ENCODE results near the gene TTLL12. TPM values are rescaled to one million over a fixed set of nuclear protein-coding genes. Genes with fewer than 3 reads are reported as not detected.

The TTLL12 gene
- total and polyA plus RNA-seq, 5 experiments from 2014 or later: 16.2 to 31.4 (median 26.0) TPM

DNA sequence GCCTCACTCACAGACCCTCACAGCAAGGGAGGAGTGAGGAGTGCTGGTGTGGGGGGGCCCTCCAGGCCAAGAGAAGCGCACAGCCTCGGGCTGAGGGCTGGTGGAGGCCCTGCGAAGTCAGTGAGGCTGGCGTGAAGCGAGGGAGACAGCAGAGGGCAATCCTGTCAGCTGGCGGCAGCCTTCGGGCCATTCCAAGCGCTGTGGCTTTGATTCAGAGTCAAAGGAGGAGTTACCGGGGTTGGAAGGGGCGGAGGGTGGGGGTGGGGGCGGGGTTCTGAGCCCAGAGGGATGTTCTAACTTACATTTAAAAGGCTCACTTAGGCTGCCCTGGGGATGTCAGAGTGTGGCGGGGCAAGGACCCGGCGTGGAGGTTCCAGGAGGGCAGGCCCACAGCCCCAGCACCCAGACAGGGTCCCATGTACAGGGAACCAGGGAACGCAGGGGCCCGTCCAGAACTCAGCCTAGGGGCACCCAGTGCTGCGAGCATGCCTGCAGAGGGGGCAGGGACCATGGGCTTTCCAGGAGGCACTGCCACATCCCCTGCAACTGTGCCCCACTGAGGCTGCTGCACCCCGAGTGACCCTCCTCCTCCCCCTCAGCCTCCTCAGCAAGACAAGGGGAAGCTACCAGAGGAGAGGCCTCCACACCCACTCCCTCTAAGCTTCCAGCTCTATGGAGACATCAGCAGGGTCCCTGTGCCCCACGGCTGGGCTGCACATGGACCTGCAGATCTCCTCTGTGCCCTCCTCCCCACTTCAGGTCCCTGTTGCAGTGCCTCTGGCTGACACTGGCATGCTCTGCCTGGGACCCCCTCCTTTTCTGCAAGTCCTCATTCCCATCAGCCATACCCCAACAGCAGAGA, 39.7 kb upstream of the TTLL12 start:
- Mint-ChIP-seq H3K27ac (peak overlapping the region in 4 of 10 donors; percentile 25 to 73 (median 48)), H3K4me3 (peak overlapping the region in 2 of 10 donors; percentile 14 to 21), H3K9me3 (no peaks in the 10 kb centered on the region), H3K36me3 (no peaks in the 10 kb centered on the region), H3K4me1 (peaks cover 4 to 10% (median 8%) of the 10 kb centered on the region in 4 donors), H3K27me3 (peaks cover 0 to 8% (median 4%) of the 10 kb centered on the region in 5 donors)
- DNase-seq (no peak), ATAC-seq (peak; percentile 40 to 73)
- POLR2A ChIA-PET: interaction anchor here (0.6 kb wide), 1 partner anchor 120 kb away, joined by 3 read pairs; no protein-coding TSS in a partner anchor

GRCh38 chr22:43225609-43226008, 38.7 kb upstream of the TTLL12 start:
- H3K27me3 Mint-ChIP-seq: no peaks in the 10 kb centered on the region
- peaks cover 0 to 5% (median 2%) of the 10 kb centered on the region in 4 donors for H3K4me1 Mint-ChIP-seq
- H3K4me3 Mint-ChIP-seq: no peak overlapping the region
- ATAC-seq: no peak
- DNase-seq: no peak
- POLR2A ChIA-PET: no interaction called here
- H3K36me3 Mint-ChIP-seq: no peaks in the 10 kb centered on the region
- H3K27ac Mint-ChIP-seq: peak overlapping the region in 4 of 10 donors; percentile 24 to 60 (median 40)
- H3K9me3 Mint-ChIP-seq: no peaks in the 10 kb centered on the region

GRCh38 chr22:43222987-43223386, 36.1 kb upstream of the TTLL12 start:
- DNase-seq (no peak), ATAC-seq (no peak)
- H3K4me3 Mint-ChIP-seq: no peak overlapping the region
- H3K27me3 Mint-ChIP-seq: peaks cover 0 to 6% (median 0%) of the 10 kb centered on the region in 5 donors
- no peak overlapping the region for H3K27ac Mint-ChIP-seq
- H3K36me3 Mint-ChIP-seq: no peaks in the 10 kb centered on the region
- H3K9me3 Mint-ChIP-seq: no peaks in the 10 kb centered on the region
- POLR2A ChIA-PET: no interaction called here
- peaks cover 0 to 5% (median 2%) of the 10 kb centered on the region in 4 donors for H3K4me1 Mint-ChIP-seq

DNA sequence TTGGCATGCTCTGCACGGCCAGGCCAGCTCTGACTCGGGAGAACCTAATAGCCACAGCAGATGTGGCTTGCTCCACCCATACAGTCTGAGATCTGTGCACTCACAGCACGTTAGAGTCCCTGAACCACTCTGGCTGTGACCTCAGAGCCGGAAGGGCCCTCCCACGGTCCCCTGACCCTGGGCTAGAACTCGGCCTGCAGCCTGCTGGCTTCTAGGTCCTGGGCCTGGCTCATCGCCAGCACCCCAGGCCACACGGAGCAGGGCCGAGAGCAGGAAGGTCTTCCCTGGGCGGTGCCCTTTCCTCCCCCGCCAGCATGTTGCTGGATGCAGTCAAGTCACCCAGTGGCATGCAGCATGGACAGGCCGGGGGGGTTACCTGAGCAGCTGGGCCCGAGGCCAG, 35.3 kb upstream of the TTLL12 start:
- H3K9me3 Mint-ChIP-seq: no peaks in the 10 kb centered on the region
- H3K27ac Mint-ChIP-seq: no peak overlapping the region
- ATAC-seq: no peak
- H3K4me1 Mint-ChIP-seq: peaks cover 0 to 5% (median 2%) of the 10 kb centered on the region in 4 donors
- POLR2A ChIA-PET: interaction anchor here (0.5 kb wide), 1 partner anchor 135 kb away, joined by 4 read pairs; no protein-coding TSS in a partner anchor
- H3K27me3 Mint-ChIP-seq: peaks cover 0 to 6% (median 0%) of the 10 kb centered on the region in 5 donors
- H3K4me3 Mint-ChIP-seq: no peak overlapping the region
- H3K36me3 Mint-ChIP-seq: no peaks in the 10 kb centered on the region
- DNase-seq: no peak

DNA sequence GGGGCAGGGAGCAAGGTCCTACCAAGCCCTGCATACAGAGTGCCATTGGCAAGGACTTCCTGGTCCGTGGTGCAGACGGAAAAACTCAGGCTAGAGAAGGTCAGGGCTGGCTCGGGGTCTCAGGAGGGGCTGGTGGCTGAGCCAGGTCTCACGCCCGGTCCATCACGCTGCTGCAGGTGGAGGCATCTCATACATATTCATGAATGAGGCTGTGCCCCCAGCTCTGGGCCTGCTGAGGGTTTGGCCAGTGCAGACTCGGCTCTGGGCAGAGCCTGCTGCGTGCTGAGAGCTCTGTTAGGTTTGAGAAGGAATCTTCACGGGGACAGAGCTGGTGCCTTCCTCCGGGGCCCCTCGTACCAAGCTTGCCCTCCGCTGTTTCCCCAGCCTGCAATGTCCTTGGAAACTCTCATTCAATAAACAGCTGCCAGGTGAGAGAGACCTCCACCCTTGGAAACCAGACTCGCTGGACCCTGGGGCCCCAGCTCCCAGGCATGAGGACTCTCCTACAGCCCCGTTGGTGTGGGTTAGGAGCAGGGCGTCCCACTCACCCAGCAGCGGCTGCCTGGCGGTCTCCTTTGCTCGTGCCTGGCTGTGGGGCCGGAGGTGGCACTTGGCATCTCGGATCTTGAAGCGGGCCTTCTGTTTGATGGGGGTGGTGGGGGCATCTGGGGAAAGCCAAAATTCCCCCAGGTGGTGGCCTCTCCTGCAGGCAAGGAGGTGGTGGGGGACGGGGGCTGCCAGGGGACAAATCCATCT, 33.9 kb upstream of the TTLL12 start:
- POLR2A ChIA-PET: no interaction called here
- Mint-ChIP-seq H3K4me1 (no peaks in the 10 kb centered on the region), H3K9me3 (no peaks in the 10 kb centered on the region), H3K36me3 (no peaks in the 10 kb centered on the region), H3K27ac (no peak overlapping the region), H3K27me3 (peaks cover 0 to 6% (median 0%) of the 10 kb centered on the region in 5 donors), H3K4me3 (no peak overlapping the region)
- ATAC-seq (no peak), DNase-seq (no peak)

GRCh38 chr22:43218786-43219185, 31.9 kb upstream of the TTLL12 start:
- no peak for DNase-seq
- no peak for ATAC-seq
- POLR2A ChIA-PET: no interaction called here
- H3K36me3 Mint-ChIP-seq: no peaks in the 10 kb centered on the region
- H3K27ac Mint-ChIP-seq: no peak overlapping the region
- peaks cover 0 to 2% (median 0%) of the 10 kb centered on the region in 4 donors for H3K4me1 Mint-ChIP-seq
- no peak overlapping the region for H3K4me3 Mint-ChIP-seq
- H3K27me3 Mint-ChIP-seq: peaks cover 0 to 6% (median 0%) of the 10 kb centered on the region in 5 donors
- H3K9me3 Mint-ChIP-seq: no peaks in the 10 kb centered on the region

DNA sequence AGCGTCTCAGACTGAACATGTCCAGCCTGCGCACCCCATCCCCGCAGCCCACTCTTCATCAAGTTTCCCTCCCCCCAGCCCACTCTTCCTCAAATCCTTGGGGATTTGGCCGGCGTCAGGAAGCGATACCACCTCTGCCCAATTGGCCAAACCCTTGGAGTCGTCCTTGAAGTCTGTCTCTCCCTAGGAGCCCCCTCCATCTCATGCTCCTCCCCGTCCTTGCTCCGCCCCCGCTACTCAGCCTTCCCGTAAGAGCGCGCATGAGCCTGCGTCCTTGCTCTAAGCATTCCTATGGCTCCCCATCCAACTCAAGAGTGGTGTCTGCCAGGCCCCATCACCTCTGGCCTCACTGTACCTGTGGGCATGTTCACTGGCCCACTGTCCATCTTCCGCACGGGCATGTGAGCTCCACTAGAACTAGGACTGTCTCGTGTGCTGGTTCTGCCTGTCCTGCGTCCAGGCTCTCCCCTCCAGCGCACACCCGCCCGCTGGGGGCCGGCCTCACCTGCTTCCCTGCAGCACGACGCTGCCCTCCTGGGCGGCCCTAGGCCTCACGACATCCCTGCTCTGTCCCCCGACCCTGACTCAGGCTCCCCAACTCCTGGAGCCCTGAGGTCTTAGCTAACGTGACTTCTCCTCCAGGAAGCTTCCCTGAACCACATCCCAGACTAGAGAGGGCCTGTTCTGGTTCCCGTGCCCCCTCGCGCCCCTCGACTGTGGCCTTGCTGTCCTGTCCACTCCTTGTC, 30.5 kb upstream of the TTLL12 start:
- POLR2A ChIA-PET: no interaction called here
- no peaks in the 10 kb centered on the region for H3K36me3 Mint-ChIP-seq
- peak overlapping the region in 1 of 10 donors; percentile 31 for H3K27ac Mint-ChIP-seq

DNA sequence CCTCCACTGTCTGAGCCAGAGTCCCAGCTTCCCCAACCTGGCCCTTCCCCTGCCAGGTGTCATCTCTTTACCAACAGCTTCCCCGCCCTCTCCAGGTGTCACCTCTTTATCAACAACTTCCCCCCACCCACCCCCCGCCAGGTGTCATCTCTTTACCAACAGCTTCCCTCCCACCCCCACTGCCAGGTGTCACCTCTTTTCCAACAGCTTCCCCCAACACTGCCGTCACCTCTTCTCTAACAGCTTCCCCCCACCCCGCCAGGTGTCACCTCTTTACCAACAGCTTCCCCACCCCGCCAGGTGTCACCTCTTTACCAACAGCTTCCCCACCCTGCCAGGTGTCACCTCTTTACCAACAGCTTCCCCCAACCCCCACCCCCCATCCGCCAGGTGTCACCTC, 29.8 kb upstream of the TTLL12 start:
- Mint-ChIP-seq H3K27me3 (peaks cover 0 to 6% (median 0%) of the 10 kb centered on the region in 5 donors), H3K9me3 (no peaks in the 10 kb centered on the region)
- POLR2A ChIA-PET: no interaction called here

More for the DNA sequence above, 30.5 kb upstream of the TTLL12 start:
- peaks cover 0 to 2% (median 0%) of the 10 kb centered on the region in 4 donors for H3K4me1 Mint-ChIP-seq
- H3K9me3 Mint-ChIP-seq: no peaks in the 10 kb centered on the region
- ATAC-seq (no peak), DNase-seq (no peak)
- H3K27me3 Mint-ChIP-seq: peaks cover 0 to 6% (median 0%) of the 10 kb centered on the region in 5 donors
- H3K4me3 Mint-ChIP-seq: no peak overlapping the region

DNA sequence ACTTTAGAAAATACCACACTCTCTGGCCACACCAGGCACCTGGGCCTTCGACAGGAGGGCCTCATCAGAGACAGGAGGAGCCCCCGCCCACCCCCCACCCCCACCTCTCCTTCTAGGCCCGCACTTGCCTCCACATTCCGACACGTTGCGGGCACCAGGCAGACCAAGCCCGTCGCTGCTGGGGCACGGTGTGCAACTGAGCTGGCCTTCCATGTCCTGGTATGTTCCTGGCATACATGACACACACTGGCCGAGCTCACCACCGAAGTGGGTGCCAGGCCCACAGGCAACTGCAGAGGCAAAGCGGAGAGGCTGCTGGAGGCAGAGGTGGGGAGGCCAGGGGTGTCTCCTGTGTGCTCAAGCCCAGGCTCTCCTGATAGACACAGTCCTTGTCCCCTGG, 27.0 kb upstream of the TTLL12 start:
- no peak overlapping the region for H3K4me3 Mint-ChIP-seq
- no peak for ATAC-seq
- H3K27ac Mint-ChIP-seq: no peak overlapping the region
- no peaks in the 10 kb centered on the region for H3K36me3 Mint-ChIP-seq
- H3K27me3 Mint-ChIP-seq: peaks cover 0 to 3% (median 0%) of the 10 kb centered on the region in 5 donors
- POLR2A ChIA-PET: no interaction called here
- H3K4me1 Mint-ChIP-seq: peaks cover 0 to 2% (median 0%) of the 10 kb centered on the region in 4 donors
- H3K9me3 Mint-ChIP-seq: no peaks in the 10 kb centered on the region
- peak in 1 of 10 donors; percentile 44 for DNase-seq

More for the DNA sequence above, 29.8 kb upstream of the TTLL12 start:
- ATAC-seq (no peak), DNase-seq (no peak)
- peaks cover 0 to 2% (median 0%) of the 10 kb centered on the region in 4 donors for H3K4me1 Mint-ChIP-seq
- H3K4me3 Mint-ChIP-seq: no peak overlapping the region
- no peak overlapping the region for H3K27ac Mint-ChIP-seq
- H3K36me3 Mint-ChIP-seq: no peaks in the 10 kb centered on the region

DNA sequence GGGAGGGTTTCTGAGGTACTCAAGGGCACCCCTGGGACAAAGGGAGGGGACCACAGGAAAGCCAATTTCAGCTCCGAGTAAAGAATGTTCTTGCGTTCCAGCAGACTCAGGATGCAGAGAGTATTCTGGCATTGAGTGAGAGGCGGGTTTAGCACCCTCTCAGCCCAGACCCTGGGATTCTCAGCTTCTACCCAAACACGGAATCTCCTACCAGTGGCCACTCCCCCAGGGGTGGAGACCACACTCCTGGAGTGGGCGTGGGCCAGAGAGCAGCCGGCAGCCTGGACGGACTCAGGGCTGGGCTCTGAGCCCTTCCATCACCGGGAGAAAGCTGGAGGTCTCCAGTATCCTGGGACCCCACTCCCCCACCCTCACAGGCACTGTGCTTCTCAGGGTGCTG, 26.1 kb upstream of the TTLL12 start:
- Mint-ChIP-seq H3K36me3 (no peaks in the 10 kb centered on the region), H3K4me3 (no peak overlapping the region), H3K27me3 (peaks cover 0 to 2% (median 0%) of the 10 kb centered on the region in 5 donors), H3K27ac (no peak overlapping the region), H3K9me3 (no peaks in the 10 kb centered on the region), H3K4me1 (peaks cover 0 to 2% (median 0%) of the 10 kb centered on the region in 4 donors)
- DNase-seq (peak in 1 of 10 donors; percentile 34), ATAC-seq (no peak)
- POLR2A ChIA-PET: no interaction called here

DNA sequence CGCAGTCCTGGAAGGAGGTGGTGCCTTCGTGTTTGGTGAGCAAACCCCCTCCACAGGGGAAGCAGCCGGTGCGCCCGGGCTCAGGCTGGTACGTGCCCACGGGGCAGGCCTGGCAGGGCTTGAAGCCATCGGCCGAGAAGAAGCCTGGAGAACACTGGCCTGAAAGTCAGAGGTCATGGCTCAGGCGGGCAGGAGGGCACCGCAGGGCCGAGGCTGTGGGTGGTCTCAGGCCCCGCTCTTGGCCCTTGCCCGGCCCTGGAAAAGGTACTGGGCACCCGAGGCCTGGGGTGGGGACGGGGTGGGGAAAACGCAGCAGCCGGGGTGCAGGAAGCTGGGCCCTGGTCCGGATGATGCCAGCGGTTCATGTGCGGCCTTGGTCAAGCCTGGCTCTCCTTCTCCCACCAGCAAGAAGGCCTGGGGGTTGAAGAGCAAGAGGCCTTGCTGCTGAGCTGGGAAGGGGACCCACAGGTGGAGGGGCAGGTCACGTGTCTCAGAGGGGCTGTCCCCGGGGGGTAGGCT, 25.6 kb upstream of the TTLL12 start:
- ATAC-seq (no peak), DNase-seq (peak in 1 of 10 donors; percentile 56)
- Mint-ChIP-seq H3K27ac (no peak overlapping the region), H3K9me3 (no peaks in the 10 kb centered on the region), H3K36me3 (no peaks in the 10 kb centered on the region), H3K4me1 (peaks cover 0 to 4% (median 0%) of the 10 kb centered on the region in 4 donors), H3K4me3 (no peak overlapping the region), H3K27me3 (peaks cover 0 to 2% (median 0%) of the 10 kb centered on the region in 5 donors)
- POLR2A ChIA-PET: no interaction called here

DNA sequence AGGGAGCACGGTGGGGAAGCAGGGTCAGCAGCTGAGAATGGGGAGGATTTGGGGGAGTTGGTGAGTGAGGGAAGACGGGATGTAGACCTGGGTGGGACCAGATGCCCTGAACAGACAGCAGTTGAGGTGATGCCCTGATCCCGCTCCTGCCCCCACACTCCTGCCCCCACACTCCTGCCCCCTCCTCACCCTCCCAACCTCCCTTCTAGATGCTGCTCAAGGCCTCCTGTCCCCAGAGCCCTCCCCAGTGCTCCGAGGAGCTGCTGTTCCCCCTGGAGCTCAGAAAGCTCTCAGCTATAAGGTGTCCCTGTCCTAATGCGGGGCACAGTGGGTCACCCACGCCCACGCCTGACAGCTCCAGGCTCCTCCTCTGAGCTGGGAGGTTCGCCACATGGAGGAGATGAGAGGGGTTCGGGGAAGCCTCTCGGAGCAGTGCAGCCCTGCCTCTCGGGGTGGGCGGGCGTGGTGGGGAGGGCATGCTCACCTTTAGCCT, 25.1 kb upstream of the TTLL12 start:
- H3K36me3 Mint-ChIP-seq: no peaks in the 10 kb centered on the region
- POLR2A ChIA-PET: no interaction called here
- H3K9me3 Mint-ChIP-seq: no peaks in the 10 kb centered on the region
- H3K27ac Mint-ChIP-seq: peak overlapping the region in 1 of 10 donors; percentile 79
- DNase-seq (no peak), ATAC-seq (no peak)
- H3K27me3 Mint-ChIP-seq: peaks cover 0 to 2% (median 0%) of the 10 kb centered on the region in 5 donors
- peaks cover 0 to 6% (median 0%) of the 10 kb centered on the region in 4 donors for H3K4me1 Mint-ChIP-seq
- H3K4me3 Mint-ChIP-seq: no peak overlapping the region
